GM12892 (cell line): Measurements from ENCODE around the gene SPPL2C.

ENCODE experiments used
- POLR2A ChIP-seq: IDR thresholded peaks from 2 replicates; pipeline ENCODE4 v1.6.1; 2011; ENCODE audit warnings: low read depth, low read length, control low read depth
- POLR2AphosphoS5 ChIP-seq: IDR thresholded peaks from 2 replicates; pipeline ENCODE4 v1.6.1; 2011; ENCODE audit warnings: low read depth, low read length, control low read depth

- TF ChIP-seq POLR2A (no peak), POLR2AphosphoS5 (no peak)
Observed at GRCh38 chr17:45826919-45827588, 17.6 kb upstream of the SPPL2C start.
